GM21390 (cell line): ENCODE results near the gene CHRNA4.

Experiments
- ATAC-seq: cut with Tn5 transposase; IDR thresholded peaks from one replicate; pipeline ENCODE4 v1.9.1; 2021; ENCODE audit not compliant: unreplicated experiment

The CHRNA4 gene

DNA sequence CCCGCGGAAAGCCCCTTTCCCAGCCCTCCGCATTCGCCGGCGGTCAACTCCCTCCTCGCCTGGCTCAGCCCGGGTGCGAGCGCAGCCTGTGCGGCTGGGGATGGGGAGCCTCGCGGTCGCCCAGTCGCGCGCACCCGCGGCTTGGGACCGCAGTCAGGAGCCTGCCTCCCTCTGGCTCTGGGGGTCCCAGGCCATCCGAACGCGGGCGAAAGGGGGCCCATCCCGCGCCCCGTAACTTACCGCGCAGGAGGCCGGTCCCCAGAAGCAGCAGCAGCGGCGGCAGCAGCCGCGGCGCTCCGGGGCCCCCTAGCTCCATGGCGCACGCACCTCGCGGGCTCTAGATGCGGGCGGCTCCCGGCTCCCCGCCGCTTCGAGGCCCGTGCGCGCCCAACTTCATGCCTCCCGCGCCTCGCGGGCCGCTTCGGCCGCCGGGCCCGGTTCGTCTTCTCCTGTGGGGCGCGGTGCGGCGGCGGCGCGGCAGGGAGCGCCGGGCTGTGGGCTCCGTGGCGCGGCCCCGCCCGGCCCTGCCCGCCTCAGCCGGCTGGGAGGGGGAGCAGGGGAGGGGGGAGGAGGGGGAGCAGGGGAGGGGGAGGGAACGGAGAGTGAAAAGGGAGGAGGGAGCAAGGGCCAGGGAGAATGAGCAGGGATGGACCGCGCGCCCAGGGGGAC, at the start of gene CHRNA4:
Gene CHRNA4, minus strand, starts transcription at position 500 of the 669 bp plus-strand sequence. Its CDS starts 184 bp downstream, at position 316.
- no peak for ATAC-seq

DNA sequence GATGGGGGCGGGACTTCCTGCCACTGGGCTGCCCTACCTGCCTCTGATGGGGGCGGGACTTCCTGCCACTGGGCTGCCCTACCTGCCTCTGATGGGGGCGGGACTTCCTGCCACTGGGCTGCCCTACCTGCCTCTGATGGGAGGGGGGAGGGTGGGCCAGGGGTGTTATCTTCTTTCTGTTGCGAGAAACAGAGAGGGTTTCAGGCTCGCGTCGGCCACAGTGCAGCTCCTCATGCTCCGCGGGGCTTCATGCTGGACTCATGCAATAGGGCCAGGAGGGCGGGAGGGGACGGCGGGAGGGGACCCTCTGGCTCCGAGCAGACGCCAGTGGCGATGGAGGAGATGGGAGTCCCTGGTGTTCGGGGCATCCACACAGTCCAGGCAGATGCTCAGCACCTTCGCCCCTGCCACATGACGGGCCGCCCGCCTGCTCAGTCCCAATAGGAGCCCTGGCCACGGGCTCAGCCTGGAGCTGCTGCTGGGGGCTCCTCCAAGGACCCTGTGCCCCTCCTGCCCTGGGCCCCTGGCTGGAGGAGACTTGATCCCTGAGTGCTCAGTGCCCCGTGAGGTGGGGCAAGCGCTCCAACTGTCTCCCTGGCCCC, 48.8 kb upstream of the CHRNA4 start:
- no peak for ATAC-seq

DNA sequence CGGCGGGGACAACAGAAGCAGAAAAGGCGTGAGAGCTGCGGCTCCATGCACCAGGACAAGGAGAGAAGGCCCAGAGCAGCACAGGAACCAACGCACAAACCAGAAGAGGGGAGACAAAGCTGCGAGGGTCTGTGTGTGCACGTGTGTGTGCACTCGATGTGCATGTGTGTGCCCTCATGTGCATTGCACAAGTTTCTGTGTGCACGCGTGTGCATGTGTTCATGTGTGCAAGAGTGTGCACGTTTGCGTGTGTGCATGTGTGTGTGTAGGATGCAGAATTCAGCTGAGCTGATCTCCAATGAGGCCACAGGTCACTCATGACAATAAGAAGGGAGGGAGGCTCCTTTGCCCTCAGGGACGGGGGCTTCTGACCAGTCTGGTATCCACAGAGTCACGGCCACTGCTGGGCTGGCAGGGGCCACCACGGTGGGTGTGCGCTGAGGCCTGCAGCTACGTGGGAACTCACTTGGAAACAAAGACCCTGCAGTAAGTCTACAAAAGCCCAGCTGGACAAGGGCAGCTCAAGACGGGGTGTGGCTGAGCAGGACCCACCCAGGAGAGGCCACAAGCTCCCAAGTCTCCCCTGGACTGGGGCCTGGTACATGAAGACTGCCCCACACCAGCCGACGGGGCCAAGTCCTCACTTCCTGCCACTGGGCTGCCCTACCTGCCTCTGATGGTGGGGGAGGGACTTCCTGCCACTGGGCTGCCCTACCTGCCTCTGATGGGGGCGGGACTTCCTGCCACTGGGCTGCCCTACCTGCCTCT, 48.1 kb upstream of the CHRNA4 start:
- ATAC-seq: no peak

DNA sequence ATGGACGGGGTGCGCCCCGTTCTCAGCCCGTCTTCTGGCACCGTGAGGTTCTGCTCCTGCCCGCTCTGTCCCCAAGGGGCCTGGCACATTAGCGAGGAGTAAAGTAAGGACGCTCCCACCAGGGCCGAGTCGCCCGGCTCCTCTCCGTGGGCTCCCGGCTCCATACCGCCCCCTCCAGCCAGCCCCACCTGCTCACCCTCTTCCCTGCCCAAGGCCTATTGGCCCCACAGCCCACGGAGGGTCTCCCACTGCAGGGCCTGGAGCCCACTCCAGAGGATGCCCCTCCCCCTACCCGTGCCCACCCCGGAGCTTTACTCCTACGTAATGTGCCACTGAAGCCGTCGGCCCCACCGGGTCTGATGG, 47.5 kb upstream of the CHRNA4 start:
- ATAC-seq: no peak

DNA sequence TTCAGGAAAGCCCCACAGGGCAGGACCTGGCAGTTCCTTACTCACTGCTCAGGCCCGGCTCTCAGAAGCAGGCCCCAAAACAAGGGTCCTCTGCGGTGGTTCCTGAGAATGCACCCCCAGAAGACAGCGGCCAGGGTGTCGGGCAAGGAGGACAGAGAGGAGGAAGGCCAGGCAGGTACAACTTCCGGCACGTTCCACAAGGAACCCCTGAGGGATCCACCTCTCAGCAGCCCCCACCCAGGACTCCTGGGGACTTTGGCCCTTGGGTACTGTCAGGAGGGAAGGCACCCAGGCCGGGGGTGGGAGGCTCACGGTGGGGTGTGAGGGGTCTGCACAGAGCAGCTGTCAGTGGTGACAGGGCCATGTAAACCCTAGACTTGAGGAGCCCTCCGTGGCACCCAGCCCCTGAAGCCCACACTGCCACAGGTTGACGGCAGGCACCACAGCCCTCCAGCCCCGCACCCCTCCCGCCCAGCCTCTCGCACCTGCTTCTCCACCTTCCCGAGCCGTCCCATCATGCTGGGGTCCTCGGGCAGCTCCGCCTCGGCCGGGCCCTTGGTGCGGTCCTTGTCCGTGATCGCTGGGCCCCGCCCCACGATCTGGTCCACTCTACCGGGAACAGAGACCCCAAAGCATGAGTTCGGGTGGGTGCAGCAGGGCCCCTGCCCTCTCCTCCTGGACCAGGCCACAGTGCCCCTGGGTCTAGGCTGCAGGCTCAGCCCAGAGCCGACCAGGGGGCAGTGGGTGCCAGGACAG, 47.0 kb upstream of the CHRNA4 start:
- no peak for ATAC-seq

DNA sequence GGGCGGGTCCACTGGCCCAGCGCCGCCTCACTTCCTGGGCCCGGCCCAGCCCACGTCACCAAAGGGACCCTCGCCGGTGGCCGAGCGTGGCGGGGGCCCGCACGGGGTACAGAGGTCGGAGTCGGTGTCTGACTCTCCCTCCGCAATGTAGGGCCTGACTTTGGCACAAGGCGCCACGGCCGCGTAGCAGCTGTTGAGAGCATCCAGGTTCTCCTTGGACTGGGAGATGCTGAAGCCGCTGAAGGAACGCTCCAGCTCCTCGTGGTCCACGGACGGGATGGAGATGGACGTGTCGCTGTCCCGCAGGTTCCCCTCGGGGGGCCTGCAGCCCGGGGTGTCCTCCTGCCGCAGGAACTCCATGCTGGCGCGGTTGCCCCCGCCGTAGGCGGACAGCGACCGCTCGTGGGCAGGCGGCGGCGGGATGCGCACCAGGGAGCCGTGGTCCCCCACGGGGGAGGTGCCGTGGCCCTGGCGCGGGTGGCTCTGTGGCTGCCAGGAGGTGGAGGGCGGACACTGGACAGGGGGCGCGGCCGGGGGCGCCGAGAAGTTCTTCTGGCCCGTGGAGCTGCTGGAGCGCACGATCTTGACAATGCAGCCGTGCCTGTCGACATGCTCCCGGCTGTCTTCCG, 45.6 kb upstream of the CHRNA4 start:
- no peak for ATAC-seq

DNA sequence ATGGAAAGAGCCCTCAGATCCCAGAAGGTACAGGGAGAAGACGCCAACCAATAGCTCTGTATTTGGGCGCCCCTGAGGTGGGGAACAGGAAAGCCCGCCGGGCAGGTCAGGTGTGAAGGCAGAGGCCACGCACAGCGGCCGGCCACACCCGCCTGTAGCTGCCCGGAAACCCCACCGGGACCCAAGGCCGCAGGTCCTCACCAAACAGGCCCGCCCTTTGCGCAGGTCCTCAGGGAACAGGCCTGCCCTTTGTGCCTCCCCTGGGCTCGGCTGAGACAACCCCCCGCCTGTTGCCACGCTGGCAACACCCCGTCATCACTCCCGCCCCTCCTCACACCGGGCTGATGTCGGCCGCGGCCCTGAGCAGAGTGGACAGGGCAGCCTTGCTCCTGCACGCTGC, 44.9 kb upstream of the CHRNA4 start:
- ATAC-seq: no peak

DNA sequence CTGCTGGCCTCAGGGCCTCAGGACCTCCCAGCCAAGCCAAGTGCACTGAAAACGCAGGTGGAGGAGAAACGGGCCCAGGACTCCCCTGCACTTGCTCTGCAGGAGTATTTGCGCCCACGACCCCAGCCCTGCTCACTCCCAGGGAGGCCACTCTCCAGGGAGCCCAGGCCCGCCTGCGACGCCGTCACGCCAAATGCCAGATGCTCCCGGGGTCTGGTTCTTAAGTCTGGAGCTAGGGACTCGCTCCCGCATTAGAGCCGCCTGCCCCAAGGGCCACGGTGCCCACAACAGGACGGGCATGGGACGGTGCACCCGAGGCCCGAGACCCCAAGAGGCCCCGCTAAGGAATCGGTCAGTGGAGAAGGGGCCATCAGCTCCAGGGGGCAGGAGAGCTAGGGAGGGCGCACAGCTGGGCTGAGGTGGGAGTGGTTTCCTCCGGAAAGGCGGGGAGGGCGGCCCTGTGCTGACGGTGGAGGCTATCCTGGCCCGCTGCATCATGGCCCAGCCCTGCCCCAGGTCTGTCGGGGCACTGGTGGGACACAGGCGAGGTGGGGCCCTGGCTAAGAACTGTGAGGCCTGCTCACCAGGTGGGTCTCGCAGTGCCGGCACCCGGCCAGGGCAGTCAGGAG, 44.1 kb upstream of the CHRNA4 start:
- ATAC-seq: no peak

DNA sequence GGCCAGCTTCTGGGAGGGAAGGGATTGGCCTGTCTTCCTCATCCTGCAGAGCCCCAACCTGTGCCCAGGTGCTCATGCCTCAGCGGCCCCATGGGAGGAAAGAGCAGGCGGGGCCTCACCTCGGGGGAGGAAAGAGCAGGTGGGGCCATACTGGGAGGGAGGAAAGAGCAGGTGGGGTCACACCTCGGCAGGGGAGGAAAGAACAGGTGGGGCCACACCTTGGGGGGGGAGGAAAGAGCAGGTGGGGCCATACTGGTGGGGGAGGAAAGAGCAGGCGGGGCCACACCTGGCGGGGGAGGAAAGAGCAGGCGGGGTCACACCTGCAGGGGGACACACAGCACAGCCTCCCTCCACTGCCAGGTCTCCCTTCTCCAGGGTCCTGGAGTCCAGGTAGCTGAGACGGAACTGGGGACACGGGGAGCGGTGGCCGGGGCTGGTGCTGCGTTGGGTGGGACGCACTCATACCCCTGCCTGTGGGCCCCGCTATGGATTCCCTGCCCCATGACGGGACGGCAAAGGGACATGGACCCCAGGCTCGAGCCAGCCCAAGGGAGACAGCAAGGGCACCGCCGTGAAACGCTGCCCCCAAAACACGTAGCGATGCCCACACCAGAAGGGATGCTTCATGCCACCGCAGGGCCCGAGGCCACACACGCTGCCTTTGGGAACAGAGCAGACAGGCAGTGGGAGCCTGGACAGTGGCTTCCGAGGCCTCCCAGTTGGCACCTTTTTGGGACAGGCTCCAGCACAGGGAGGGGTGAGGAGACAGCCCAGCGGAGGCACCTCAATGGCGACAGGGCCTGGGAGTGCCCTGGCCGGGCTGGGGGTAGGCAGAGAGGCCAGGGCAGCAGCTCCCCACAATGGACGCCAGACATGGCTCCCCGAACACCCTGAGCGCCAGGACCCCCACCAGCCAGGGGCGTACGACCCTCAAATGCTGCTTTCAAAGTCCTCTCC, 43.3 kb upstream of the CHRNA4 start:
- no peak for ATAC-seq

DNA sequence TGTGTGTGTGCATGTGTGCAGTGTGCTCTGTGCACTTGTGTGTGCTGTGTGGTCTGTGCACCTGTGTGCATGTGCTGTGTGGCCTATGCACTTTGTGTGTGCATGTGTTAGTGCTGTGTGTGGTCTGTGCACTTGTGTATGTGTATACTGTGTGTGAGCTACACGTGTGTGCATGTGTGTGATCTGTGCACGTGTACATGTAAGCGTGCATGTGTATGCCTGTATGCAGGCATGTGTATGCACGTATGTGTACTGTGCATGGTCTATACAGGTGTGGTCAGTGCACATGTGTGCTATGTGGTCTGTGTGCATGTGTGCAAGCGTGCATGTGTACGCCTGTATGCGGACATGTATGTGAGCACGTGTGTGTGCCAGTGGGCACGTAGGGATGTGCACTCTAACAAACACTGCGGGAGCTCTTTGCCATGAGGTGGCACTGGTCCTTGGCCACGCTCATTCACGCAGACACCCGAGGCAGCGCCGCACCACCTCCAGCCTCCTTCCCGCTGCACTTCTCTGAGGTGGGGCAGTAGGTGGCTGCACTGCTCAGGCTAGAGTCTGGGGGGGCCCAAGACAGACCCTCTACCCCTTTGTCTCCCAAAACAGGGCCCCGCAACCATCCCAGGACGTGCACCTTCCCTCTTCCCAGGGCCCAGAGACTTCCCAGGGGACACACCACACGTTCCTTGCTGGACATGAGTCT, 42.4 kb upstream of the CHRNA4 start:
- no peak for ATAC-seq

DNA sequence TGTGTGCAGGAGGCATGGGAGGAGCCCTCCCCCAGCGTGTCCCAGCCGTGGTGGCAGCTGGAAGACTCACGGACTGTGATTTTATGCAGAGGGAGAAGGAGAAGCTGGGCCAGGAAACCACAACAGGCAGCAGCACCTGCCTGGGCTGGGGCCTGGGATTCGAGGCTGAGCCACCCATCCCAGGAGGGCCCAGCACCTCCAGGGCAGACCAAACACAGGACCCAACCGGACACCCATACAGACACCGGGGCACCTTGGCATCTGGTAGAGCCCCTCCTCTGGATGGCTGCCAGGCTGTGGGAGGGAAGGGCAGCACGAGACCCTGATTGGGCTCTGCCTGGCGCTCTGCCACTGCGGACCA, 41.7 kb upstream of the CHRNA4 start:
- no peak for ATAC-seq

DNA sequence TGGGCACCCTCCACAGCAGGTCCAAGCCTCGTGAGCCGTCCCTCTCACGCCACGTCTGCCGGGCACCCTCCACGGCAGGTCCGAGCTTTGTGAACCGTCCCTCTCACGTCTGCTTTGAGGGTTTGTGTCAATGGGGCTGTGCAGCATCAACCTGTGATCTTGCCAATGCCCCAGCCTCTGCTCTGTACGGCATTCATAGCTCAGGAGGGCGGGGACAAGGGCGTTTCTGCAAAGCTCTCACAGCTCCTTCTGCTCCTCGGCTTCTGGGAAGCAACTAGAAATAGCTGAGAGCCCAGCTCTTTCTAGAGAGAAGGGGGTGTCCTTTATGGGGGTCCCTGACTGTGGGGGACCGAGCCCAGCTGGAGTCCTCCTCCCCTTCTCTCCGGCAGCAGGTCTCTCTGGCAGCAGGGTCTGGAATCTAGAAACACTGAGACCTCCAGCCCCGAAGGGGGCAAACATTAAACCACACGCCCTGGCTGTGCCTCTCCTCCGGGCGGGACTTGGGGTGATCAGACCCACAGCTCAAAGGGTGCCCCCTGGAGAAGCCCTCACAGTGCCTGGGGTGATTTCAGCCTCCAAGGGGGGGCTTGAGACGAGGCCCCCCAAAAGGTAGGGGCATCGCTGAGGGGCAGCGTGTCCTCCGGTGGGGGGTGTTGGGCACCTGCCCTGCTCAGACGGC, 41.2 kb upstream of the CHRNA4 start:
- no peak for ATAC-seq

DNA sequence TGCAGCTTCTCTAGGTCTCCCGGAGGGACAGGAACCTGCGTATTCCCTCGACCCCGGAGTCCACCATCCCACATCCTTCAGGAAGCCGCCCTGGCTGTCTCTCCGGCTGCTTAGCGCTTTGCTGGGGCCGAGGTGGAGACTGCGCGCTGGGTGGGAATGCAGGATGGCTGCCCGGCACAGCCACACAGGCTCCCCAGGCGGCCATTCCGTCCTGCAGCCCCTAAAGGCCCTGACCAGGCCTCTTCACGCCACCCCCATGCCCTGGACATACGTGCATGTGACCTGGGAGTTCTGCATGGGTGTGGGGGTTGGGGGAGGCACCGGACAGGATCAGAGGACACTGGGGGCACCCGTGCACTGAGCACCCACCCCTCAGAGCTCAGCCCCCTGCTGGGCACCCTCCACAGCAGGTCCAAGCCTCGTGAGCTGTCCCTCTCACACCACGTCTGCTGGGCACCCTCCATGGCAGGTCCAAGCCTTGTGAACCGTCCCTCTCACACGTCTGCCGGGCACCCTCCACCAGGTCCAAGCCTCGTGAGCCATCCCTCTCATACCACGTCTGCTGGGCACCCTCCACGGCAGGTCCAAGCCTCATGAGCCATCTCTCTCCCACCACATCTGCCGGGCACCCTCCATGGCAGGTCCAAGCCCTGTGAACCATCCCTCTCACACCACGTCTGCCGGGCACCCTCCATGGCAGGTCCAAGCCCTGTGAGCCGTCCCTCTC, 40.4 kb upstream of the CHRNA4 start:
- no peak for ATAC-seq

DNA sequence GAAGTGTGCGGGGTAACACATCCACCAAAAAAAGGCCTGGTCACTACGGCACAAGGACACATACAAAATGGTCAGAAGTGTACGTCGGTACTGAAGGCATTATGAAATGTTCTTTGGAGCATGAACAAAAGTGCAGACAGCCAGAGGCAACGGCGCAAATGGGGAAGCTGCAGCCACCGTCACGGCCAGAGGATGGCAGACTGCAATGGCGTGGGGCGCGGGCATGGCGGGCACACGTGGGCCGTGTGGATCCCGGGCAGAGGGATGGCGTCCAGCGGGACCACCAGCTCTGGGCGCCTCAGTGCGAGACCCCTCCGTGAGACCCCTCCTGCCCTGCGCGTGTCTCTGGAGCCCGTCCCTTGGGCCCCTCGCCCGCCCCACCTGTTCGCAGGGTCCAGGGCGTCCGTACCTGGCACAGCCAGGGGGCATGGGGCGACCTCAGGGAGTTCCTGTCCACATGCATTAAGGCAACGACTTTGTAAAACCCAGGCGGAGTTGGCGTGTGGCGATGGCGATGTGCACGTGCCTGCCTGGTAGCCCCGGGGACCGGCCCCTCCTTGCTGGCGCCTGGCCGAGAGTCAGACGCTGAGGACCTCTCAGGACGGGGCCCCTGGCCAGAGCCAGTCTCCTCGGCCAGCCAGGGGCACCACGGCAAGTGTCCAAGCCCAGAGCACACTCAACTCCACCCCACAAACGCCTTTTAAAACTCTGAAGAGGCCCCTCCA, 39.5 kb upstream of the CHRNA4 start:
- ATAC-seq: no peak

DNA sequence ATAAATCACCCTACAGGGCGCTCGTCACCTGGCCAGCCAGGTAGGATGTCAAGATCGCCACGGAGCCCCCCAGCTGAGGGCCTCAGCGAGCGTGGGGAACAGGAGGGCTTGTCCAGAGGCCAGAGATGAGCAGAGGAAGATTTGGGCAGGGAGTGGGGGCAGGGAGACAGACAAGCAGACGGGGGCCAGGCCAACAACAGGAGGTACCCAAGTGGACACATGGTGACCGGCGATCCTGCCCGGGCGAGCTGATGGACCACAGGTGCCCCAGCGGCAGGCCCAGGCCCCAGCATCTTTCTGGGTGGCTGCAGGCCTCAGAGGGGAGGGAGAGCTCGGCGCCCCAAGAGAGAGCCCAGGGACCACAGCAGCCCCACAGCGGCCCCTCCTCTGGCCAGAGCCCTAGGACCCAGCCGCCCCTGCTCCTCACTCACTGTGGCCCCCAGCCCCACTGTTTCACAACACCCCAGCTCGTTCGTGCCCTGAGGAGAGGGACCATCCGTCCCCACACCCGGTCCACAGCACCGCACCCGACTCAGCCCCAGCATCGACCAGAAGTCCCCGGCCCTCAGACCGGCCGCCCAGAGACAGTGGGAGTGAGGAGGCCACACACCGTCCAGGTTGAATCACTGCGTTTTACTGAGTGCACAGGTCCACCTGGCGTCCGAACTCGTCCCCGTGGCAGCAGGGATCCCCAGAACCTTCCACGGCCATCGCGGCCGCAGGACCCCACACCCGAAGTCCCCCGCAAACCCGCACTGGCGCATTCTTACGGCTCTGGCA, 38.6 kb upstream of the CHRNA4 start:
- ATAC-seq: no peak

DNA sequence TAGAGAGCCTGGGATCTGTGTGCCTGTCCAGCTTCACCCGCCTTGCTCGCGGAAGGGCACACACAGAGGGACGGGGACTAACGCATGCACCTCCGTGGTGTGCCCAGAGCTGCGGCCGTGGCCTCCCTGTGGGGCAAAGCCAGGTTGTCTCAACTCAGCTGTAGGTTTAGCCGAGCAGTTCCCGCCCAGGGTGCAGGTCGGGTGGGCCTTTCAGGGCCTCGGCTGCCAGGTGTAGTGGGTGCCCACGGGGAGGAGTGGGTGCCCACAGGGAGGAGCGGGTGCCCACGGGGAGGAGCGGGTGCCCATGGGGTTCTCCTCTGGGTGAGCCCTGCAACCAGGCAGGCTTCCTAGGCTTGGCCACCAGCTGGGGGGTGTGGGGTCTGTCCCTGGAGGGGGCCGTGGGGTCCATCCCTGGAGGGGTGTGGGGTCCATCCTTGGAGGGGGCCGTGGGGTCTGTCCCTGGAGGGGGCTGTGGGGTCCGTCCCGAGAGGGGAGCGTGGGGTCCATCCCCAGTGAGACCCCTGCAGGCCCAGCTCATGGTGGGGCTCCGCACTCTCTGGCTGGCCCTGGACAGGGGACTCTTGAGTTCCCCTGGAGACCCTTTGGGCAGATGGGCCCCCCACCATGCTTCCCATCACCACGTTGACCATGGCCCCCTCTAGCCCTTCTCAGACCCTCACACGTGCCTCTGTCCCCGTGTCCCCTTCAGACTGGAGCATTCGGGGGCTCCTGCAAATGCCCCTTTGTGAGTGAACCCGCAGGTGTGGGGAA, 37.8 kb upstream of the CHRNA4 start:
- no peak for ATAC-seq
